ENCODE measurements around the gene PLA2G4C. TPM values are rescaled to one million over a fixed set of nuclear protein-coding genes. Genes with fewer than 3 reads are reported as not detected.

The PLA2G4C gene
- total RNA-seq, 1 experiment from 2014 or later = 4.5 TPM

DNA sequence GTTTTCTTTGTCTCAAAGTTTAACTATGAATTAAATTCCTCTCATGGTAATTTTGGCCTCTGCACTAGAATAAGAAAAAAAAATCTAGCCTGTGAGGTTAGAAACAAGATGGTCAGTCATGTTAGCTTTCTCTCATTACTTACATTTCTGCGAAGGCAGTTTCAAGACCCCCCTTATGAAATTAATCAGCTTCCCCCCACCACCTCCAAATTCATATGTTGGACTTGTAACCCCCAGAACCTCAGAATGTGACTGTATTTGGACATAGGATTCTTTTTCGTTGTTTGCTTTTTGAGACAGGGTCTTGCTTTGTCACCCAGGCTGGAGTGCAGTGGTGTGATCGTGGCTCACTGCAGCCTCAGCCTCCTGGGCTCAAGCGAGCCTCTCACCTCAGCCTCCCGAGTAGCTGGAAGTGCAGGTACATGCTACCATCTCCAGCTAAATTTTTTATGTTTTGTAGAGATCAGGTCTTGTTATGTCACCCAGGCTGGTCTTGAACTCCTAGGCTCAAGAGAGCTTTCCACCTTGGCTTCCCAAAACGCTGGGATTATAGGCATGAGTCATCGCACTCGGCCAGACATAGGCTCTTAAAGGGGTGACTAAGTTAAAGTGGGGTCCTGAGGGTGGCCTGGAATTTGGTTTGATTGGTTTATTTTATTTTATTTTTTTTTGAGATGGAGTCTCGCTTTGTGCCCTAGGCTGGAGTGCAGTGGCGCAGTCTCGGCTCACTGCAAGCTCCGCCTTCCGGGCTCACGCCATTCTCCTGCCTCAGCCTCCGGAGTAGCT is 1.4 kb downstream of the PLA2G4C start (continued):
- no peak for TF ChIP-seq IRF1 (CRISPR knock-in tag; IDR thresholded peaks at IDR 0.05)
- no peak for TF ChIP-seq ZNF317 (CRISPR knock-in tag; IDR thresholded peaks at IDR 0.05; ENCODE audit: borderline replicate concordance, low read depth)
- TF ChIP-seq, protein P1, sequence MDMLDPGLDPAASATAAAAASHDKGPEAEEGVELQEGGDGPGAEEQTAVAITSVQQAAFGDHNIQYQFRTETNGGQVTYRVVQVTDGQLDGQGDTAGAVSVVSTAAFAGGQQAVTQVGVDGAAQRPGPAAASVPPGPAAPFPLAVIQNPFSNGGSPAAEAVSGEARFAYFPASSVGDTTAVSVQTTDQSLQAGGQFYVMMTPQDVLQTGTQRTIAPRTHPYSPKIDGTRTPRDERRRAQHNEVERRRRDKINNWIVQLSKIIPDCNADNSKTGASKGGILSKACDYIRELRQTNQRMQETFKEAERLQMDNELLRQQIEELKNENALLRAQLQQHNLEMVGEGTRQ (CRISPR knock-in tag; IDR thresholded peaks at IDR 0.05) = no peak
- TF ChIP-seq OVOL2 (CRISPR knock-in tag; IDR thresholded peaks at IDR 0.05; ENCODE audit: borderline replicate concordance) = no peak
- TF ChIP-seq IRF2 (CRISPR knock-in tag; IDR thresholded peaks at IDR 0.05; ENCODE audit: borderline replicate concordance, low read depth) = no peak
- TF ChIP-seq GABPB1 (CRISPR knock-in tag; IDR thresholded peaks at IDR 0.05) = no peak

GRCh38 chr19:48103922-48104321 is 6.7 kb downstream of the PLA2G4C start:
- ATAC-seq = no peak
- no peaks in the 10 kb centered on the region for H3K36me3 Mint-ChIP-seq
- ChIA-PET POLR2A (no interaction called here), CTCF (interaction anchor here (0.6 to 1.1 kb wide), 2 partner anchors 18 to 34 kb away, joined by 3 read pairs; no protein-coding TSS in a partner anchor)
- H3K9me3 Mint-ChIP-seq = peaks cover 5% of the 10 kb centered on the region
- H3K27me3 Mint-ChIP-seq (ENCODE audit: low read depth) = peaks cover 6% of the 10 kb centered on the region; the same call in 1 of the 2 replicates
- DNase-seq (ENCODE audit: low spot score) = no peak
- H3K4me3 Mint-ChIP-seq = no peak overlapping the region
- H3K27ac Mint-ChIP-seq = no peak overlapping the region
- no peaks in the 10 kb centered on the region for H3K4me1 Mint-ChIP-seq
- no peak for TF ChIP-seq PREB (CRISPR knock-in tag; IDR thresholded peaks at IDR 0.05; ENCODE audit: borderline replicate concordance)
- TF ChIP-seq GTF2I (CRISPR knock-in tag; conservative IDR thresholded peaks at IDR 0.05) = 0 out of 2 replicates have a peak, but pooled peaks have one; percentile 32
- TF ChIP-seq ZNF121 (CRISPR knock-in tag; IDR thresholded peaks at IDR 0.05) = peak; percentile 83; the same call in 1 of the 2 replicates

- POLR2A ChIA-PET = interaction anchor here (0.6 kb wide), 1 partner anchor 826 kb away, joined by 4 read pairs; no protein-coding TSS in a partner anchor
- Mint-ChIP-seq H3K4me3 (peak overlapping the region; percentile 56), H3K9me3 (peaks cover 5% of the 10 kb centered on the region), H3K36me3 (no peaks in the 10 kb centered on the region), H3K27me3 (ENCODE audit: low read depth) (peaks cover 6% of the 10 kb centered on the region; the same call in 1 of the 2 replicates), H3K27ac (no peak overlapping the region; the same call in 1 of the 2 replicates), H3K4me1 (no peaks in the 10 kb centered on the region)
- TF ChIP-seq ZNF121 (CRISPR knock-in tag; IDR thresholded peaks at IDR 0.05) (peak; percentile 93), MYBL2 (CRISPR knock-in tag; IDR thresholded peaks at IDR 0.05) (no peak), CREB1 (CRISPR knock-in tag; IDR thresholded peaks at IDR 0.05) (no peak)
- TF ChIP-seq, protein P2, sequence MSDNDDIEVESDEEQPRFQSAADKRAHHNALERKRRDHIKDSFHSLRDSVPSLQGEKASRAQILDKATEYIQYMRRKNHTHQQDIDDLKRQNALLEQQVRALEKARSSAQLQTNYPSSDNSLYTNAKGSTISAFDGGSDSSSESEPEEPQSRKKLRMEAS (CRISPR knock-in tag; IDR thresholded peaks at IDR 0.05) = 0 out of 2 replicates have a peak, but pooled peaks have one; percentile 19
- TF ChIP-seq, protein P3, sequence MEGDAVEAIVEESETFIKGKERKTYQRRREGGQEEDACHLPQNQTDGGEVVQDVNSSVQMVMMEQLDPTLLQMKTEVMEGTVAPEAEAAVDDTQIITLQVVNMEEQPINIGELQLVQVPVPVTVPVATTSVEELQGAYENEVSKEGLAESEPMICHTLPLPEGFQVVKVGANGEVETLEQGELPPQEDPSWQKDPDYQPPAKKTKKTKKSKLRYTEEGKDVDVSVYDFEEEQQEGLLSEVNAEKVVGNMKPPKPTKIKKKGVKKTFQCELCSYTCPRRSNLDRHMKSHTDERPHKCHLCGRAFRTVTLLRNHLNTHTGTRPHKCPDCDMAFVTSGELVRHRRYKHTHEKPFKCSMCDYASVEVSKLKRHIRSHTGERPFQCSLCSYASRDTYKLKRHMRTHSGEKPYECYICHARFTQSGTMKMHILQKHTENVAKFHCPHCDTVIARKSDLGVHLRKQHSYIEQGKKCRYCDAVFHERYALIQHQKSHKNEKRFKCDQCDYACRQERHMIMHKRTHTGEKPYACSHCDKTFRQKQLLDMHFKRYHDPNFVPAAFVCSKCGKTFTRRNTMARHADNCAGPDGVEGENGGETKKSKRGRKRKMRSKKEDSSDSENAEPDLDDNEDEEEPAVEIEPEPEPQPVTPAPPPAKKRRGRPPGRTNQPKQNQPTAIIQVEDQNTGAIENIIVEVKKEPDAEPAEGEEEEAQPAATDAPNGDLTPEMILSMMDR (IDR thresholded peaks at IDR 0.05) = peak; percentile 91
- CTCF ChIA-PET = interaction anchor here (0.7 to 3.2 kb wide), 6 partner anchors 10 to 164 kb away, joined by 3 to 19 read pairs (median 4); no protein-coding TSS in a partner anchor
- DNase-seq (ENCODE audit: low spot score) (peak; percentile 69), ATAC-seq (peak; percentile 78)
These were observed 7.5 kb downstream of the PLA2G4C start for GRCh38 chr19:48102870-48103751.

Measured in WTC11 (cell line).